ENCODE measurements around the gene AQR. TPM values are rescaled to one million over a fixed set of nuclear protein-coding genes. Genes with fewer than 3 reads are reported as not detected.

The AQR gene
- total RNA-seq, 1 experiment from 2014 or later: 54.4 TPM

DNA sequence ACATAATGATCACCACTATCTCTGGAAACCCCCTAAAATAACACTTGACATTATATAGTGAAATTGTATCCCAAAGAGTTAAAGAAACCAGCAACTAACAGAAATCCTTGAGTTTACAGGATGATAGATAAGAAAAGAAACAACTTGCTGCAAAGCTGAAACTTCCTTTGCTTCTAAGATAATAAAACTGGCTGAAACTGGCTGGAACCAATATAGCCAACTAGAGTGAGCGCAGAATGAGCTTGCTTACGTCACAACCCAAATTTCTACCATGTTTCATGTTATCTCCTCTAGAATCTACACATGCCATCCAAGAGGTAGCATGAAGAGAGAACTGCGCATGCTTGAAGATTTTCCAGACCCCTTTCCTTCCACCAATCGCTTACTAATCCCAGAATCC, 90.4 kb downstream of the AQR start:
- no peak overlapping the region for H2BK15ac ChIP-seq (ENCODE audit: low read depth, low read length)
- no peak overlapping the region for H2AK5ac ChIP-seq (ENCODE audit: insufficient read length, low read length)
- Mint-ChIP-seq H3K36me3 (ENCODE audit: insufficient read depth in 1 of 3, low read depth in 3 of 3) (peaks cover 5 to 60% (median 29%) of the 10 kb centered on the region in 3 experiments; a peak in 6 of 7 replicates), H3K4me1 (no peaks in the 10 kb centered on the region), H3K27me3 (ENCODE audit: low read depth) (no peaks in the 10 kb centered on the region), H3K4me3 (no peak overlapping the region), H3K9me3 (no peaks in the 10 kb centered on the region), H3K27ac (no peak overlapping the region)
- no peaks in the 10 kb centered on the region for H3K27me3 ChIP-seq (ENCODE audit: insufficient read depth, low read length)
- H4K91ac ChIP-seq (ENCODE audit: insufficient read length, low read depth, low read length): no peak overlapping the region
- no peak overlapping the region for H3K4me2 ChIP-seq (ENCODE audit: insufficient read depth, insufficient read length, low read length)
- H3K79me2 ChIP-seq (ENCODE audit: insufficient read depth, low read length): no peaks in the 10 kb centered on the region
- H2BK5ac ChIP-seq (ENCODE audit: insufficient read length, low read length): no peak overlapping the region
- no peaks in the 10 kb centered on the region for H3K9me3 ChIP-seq (ENCODE audit: control insufficient read depth, low read depth, low read length)
- H3K9ac ChIP-seq (ENCODE audit: extremely low read depth, insufficient read length, low read length): no peak overlapping the region
- H3T11ph ChIP-seq (ENCODE audit: low read length): no peak overlapping the region
- H3K23me2 ChIP-seq (ENCODE audit: insufficient read length, low read depth, low read length, poor library complexity, severe bottlenecking): no peaks in the 10 kb centered on the region
- no peaks in the 10 kb centered on the region for H3K79me1 ChIP-seq (ENCODE audit: insufficient read depth, low read depth, low read length, poor library complexity, severe bottlenecking)
- DNase-seq: no peak
- no peak overlapping the region for H2BK20ac ChIP-seq (ENCODE audit: low read depth, low read length, poor library complexity, severe bottlenecking)
- no peak overlapping the region for H3K56ac ChIP-seq (ENCODE audit: insufficient read length, low read depth, low read length)
- TF ChIP-seq, protein P1, sequence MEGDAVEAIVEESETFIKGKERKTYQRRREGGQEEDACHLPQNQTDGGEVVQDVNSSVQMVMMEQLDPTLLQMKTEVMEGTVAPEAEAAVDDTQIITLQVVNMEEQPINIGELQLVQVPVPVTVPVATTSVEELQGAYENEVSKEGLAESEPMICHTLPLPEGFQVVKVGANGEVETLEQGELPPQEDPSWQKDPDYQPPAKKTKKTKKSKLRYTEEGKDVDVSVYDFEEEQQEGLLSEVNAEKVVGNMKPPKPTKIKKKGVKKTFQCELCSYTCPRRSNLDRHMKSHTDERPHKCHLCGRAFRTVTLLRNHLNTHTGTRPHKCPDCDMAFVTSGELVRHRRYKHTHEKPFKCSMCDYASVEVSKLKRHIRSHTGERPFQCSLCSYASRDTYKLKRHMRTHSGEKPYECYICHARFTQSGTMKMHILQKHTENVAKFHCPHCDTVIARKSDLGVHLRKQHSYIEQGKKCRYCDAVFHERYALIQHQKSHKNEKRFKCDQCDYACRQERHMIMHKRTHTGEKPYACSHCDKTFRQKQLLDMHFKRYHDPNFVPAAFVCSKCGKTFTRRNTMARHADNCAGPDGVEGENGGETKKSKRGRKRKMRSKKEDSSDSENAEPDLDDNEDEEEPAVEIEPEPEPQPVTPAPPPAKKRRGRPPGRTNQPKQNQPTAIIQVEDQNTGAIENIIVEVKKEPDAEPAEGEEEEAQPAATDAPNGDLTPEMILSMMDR (conservative IDR thresholded peaks at IDR 0.05): no peak
- H3K18ac ChIP-seq (ENCODE audit: insufficient read length, low read depth, low read length): no peak overlapping the region
- no peak overlapping the region for H3K23ac ChIP-seq (ENCODE audit: insufficient read length, low read depth, low read length)
- H4K8ac ChIP-seq (replicated peaks; ENCODE audit: insufficient read length, low read depth, low read length): no peak overlapping the region
- no peak overlapping the region for H3K27ac ChIP-seq (ENCODE audit: insufficient read length, low read depth, low read length)
- H2BK12ac ChIP-seq (ENCODE audit: insufficient read length, low read depth, low read length): no peak overlapping the region
- H3K14ac ChIP-seq (ENCODE audit: insufficient read depth, low read length): no peak overlapping the region
- no peaks in the 10 kb centered on the region for H3K4me1 ChIP-seq (ENCODE audit: insufficient read depth, low read length)
- H4K5ac ChIP-seq (ENCODE audit: insufficient read length, low read depth, low read length): no peak overlapping the region
- no peak overlapping the region for H2AFZ ChIP-seq (ENCODE audit: low read length)
- no peak overlapping the region for H2BK120ac ChIP-seq (ENCODE audit: low read depth, low read length, poor library complexity, severe bottlenecking)
- no peaks in the 10 kb centered on the region for H4K20me1 ChIP-seq (ENCODE audit: control insufficient read depth, insufficient read depth, insufficient read length)
- no CpG with 5 or more reads among the region's 4 CpGs for WGBS (ENCODE audit: extremely low coverage, insufficient read length, low lambda C conversion rate)
- no peak overlapping the region for H3K4ac ChIP-seq (ENCODE audit: low read depth, low read length)
